Measurements from ENCODE around the gene MRPL28. TPM values are rescaled to one million over a fixed set of nuclear protein-coding genes. Genes with fewer than 3 reads are reported as not detected.

Gene MRPL28
- polyA plus RNA-seq, 4 donors = 62.6 to 93.5 (median 80.6) TPM

DNA sequence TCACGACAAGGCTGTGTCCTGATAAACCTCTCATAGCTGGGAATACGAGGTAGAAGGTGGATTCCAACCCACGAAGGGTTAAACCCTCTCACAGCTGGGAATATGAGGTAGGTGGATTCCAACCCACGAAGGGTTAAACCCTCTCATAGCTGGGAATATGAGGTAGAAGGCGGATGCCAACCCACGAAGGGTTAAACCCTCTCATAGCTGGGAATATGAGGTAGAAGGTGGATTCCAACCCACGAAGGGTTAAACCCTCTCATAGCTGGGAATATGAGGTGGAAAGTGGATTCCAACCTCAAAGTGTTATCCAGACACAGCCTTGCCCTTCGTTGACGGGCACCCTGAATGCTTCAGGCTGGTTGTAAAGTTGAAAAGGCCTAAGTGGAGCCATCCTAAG is 48.8 kb downstream of the MRPL28 start:
- DNase-seq (ENCODE audit: low read depth in 4 of 4, low spot score in 2 of 4) = no peak

DNA sequence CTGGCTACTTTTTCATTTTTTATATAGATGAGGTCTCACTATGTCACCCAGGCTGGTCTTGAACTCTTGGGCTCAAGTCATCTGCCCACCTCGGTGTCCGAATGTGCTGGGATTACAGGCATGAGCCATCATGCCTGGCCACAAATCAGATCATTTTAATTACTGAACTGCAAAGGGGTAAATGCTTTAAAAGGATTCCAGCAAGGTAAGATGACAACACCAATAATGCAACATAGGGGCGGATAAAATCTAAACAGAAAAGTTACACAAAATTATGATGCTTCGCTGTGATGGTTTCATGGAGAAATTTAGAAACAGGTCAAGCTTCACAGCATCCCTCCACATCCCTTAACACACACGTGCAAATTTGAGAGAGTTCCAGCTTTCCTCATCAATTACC is 50.1 kb downstream of the MRPL28 start:
- DNase-seq (ENCODE audit: low read depth in 4 of 4, low spot score in 2 of 4) = no peak

DNA sequence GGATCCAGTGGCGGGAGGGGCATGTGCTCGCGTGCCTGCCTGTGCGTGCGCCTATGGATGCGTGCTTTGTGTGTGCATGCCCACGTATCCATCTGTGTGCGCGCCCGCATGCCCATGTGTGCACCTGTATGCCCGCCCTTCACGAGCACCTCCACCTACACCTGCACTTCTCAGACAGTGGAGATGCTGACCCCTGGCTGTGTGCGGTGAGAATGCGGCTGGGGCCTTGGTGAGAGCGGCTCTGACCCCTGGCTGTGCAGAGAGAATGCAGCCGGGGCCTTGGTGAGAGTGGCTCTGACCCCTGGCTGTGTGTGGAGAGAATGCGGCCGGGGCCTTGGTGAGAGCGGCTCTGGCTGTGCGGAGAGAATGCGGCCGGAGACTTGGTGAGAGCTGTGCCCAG is 51.7 kb downstream of the MRPL28 start:
- no peak for DNase-seq (ENCODE audit: low read depth in 4 of 4, low spot score in 2 of 4)

DNA sequence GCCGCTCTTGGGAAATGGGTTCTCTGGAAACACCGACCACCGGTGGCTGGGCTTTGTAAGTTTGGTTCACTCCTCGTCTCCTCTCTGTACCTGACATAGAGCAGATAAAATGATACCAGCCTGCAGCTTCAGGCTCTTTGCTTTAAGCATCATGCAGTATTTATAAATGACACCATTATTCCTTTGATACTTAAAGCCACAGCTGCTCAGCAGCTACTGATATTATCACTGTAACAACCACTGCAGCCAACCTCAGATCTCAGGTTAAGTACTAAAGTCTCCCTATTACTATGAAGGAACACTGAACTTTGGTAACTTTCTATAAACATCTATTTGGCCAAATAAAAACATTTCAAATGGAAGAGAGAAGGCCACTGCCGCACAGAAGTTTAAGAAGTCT is 52.8 kb downstream of the MRPL28 start:
- DNase-seq (ENCODE audit: low read depth in 4 of 4, low spot score in 2 of 4) = no peak

Other genes with a start within 250 kb of the MRPL28 start
- 10 to 100 TPM; 23.4 to 38.1 (median 30.0) TPM for gene NPRL3, start 231.9 kb downstream of the MRPL28 start, polyA plus RNA-seq (ENCODE audit: insufficient read length in 4 of 4)
- 1 to 10 TPM; 1.4 to 2.5 (median 2.0) TPM for gene HBZ, start 217.9 kb downstream of the MRPL28 start, polyA plus RNA-seq (ENCODE audit: insufficient read length in 4 of 4)
- gene HBM, start 204.6 kb downstream of the MRPL28 start, polyA plus RNA-seq (ENCODE audit: insufficient read length in 4 of 4) = 1 to 10 TPM; 1.8 to 7.0 (median 5.7) TPM
- gene HBA2, start 197.7 kb downstream of the MRPL28 start, polyA plus RNA-seq (ENCODE audit: insufficient read length in 4 of 4) = 1,000 to 10,000 TPM in 3 of 4 donors, 100 to 1,000 TPM in 1; 776 to 1,213 (median 1,160) TPM
- gene HBA1, start 193.9 kb downstream of the MRPL28 start, polyA plus RNA-seq (ENCODE audit: insufficient read length in 4 of 4) = 100 to 1,000 TPM; 481 to 856 (median 780) TPM
- 1 to 10 TPM in 2 of 4 donors, under 1 TPM in 2; 0.77 to 1.2 (median 0.91) TPM for gene HBQ1, start 190.1 kb downstream of the MRPL28 start, polyA plus RNA-seq (ENCODE audit: insufficient read length in 4 of 4)
- gene LUC7L, start 141.1 kb downstream of the MRPL28 start, polyA plus RNA-seq (ENCODE audit: insufficient read length in 4 of 4) = 100 to 1,000 TPM in 3 of 4 donors, 10 to 100 TPM in 1; 98.9 to 185 (median 135) TPM
- gene FAM234A, start 135.7 kb downstream of the MRPL28 start, polyA plus RNA-seq (ENCODE audit: insufficient read length in 4 of 4) = 10 to 100 TPM; 63.7 to 91.2 (median 82.5) TPM
- 1 to 10 TPM in 3 of 4 donors, under 1 TPM in 1; 0.46 to 2.7 (median 1.8) TPM for gene RGS11, start 94.6 kb downstream of the MRPL28 start, polyA plus RNA-seq (ENCODE audit: insufficient read length in 4 of 4)
- 1 to 10 TPM; 2.0 to 6.0 (median 4.1) TPM for gene ARHGDIG, start 89.9 kb downstream of the MRPL28 start, polyA plus RNA-seq (ENCODE audit: insufficient read length in 4 of 4)
- gene PDIA2, start 87.4 kb downstream of the MRPL28 start, polyA plus RNA-seq (ENCODE audit: insufficient read length in 4 of 4) = 1 to 10 TPM in 2 of 4 donors, under 1 TPM in 2; 0.44 to 3.5 (median 1.7) TPM
- 10 to 100 TPM; 16.4 to 26.7 (median 23.2) TPM for gene AXIN1, start 17.8 kb downstream of the MRPL28 start, polyA plus RNA-seq (ENCODE audit: insufficient read length in 4 of 4)
- 10 to 100 TPM; 64.1 to 72.1 (median 69.3) TPM for gene PGAP6, start 11.4 kb upstream of the MRPL28 start, polyA plus RNA-seq (ENCODE audit: insufficient read length in 4 of 4)
- gene NME4, start 26.7 kb upstream of the MRPL28 start, polyA plus RNA-seq (ENCODE audit: insufficient read length in 4 of 4) = 100 to 1,000 TPM; 102 to 159 (median 136) TPM
- 10 to 100 TPM; 28.1 to 42.0 (median 31.9) TPM for gene DECR2, start 31.3 kb upstream of the MRPL28 start, polyA plus RNA-seq (ENCODE audit: insufficient read length in 4 of 4)
- 100 to 1,000 TPM in 2 of 4 donors, 10 to 100 TPM in 2; 72.9 to 144 (median 109) TPM for gene RAB11FIP3, start 55.1 kb upstream of the MRPL28 start, polyA plus RNA-seq (ENCODE audit: insufficient read length in 4 of 4)
- gene CAPN15, start 157.2 kb upstream of the MRPL28 start, polyA plus RNA-seq (ENCODE audit: insufficient read length in 4 of 4) = 10 to 100 TPM; 20.0 to 40.2 (median 32.6) TPM
- 10 to 100 TPM in 3 of 4 donors, 1 to 10 TPM in 1; 8.2 to 20.3 (median 16.6) TPM for gene PRR35, start 189.9 kb upstream of the MRPL28 start, polyA plus RNA-seq (ENCODE audit: insufficient read length in 4 of 4)
- 10 to 100 TPM in 1 of 4 donors, 1 to 10 TPM in 3; 7.3 to 13.7 (median 8.3) TPM for gene NHLRC4, start 196.5 kb upstream of the MRPL28 start, polyA plus RNA-seq (ENCODE audit: insufficient read length in 4 of 4)
- 10 to 100 TPM; 44.9 to 92.7 (median 76.9) TPM for gene PIGQ, start 199.4 kb upstream of the MRPL28 start, polyA plus RNA-seq (ENCODE audit: insufficient read length in 4 of 4)
- gene RAB40C, start 219.5 kb upstream of the MRPL28 start, polyA plus RNA-seq (ENCODE audit: insufficient read length in 4 of 4) = 10 to 100 TPM; 15.4 to 32.2 (median 24.8) TPM